GM23338 (cell line): ENCODE results near the gene THADA. TPM values are rescaled to one million over a fixed set of nuclear protein-coding genes. Genes with fewer than 3 reads are reported as not detected.

Experiments used
- ATAC-seq: fragments of 200-7000 bp; cut with Tn5 transposase; 3 replicates; pipeline ENCODE4 v1.9.1; 2020
- DNase-seq: peaks from one replicate; pipeline ENCODE4 v3.0.0-alpha.2; 2015; ENCODE audit warnings: low spot score
- H2AFZ ChIP-seq: fragments of 200-600 bp; sonication (generic); 2 replicates; pipeline ENCODE4 v1.8.0; 2016; ENCODE audit warnings: antibody characterized with exemption, mild to moderate bottlenecking, moderate library complexity
- H3F3A ChIP-seq: fragments of 200-600 bp; sonication (generic); replicated peaks from 2 replicates; pipeline ENCODE4 v1.8.0; 2017; ENCODE audit warnings: antibody characterized with exemption, mixed run types, low read depth
- H3K27ac ChIP-seq: fragments of 200-600 bp; sonication (generic); 2 replicates; pipeline ENCODE4 v1.6.1; 2016; ENCODE audit warnings: low read depth
- H3K27me3 ChIP-seq: fragments of 200-600 bp; sonication (generic); 2 replicates; pipeline ENCODE4 v1.8.0; 2016; ENCODE audit warnings: mild to moderate bottlenecking, mixed run types, moderate library complexity; ENCODE audit not compliant: insufficient read depth
- H3K36me3 ChIP-seq: fragments of 200-600 bp; sonication (generic); 2 replicates; pipeline ENCODE4 v1.8.0; 2016; ENCODE audit warnings: mild to moderate bottlenecking; ENCODE audit not compliant: insufficient read depth
- H3K4me1 ChIP-seq: fragments of 200-600 bp; sonication (generic); 2 replicates; pipeline ENCODE4 v1.8.0; 2016; ENCODE audit warnings: mild to moderate bottlenecking, moderate library complexity; ENCODE audit not compliant: insufficient read depth
- H3K4me2 ChIP-seq: fragments of 200-600 bp; sonication (generic); 2 replicates; pipeline ENCODE4 v1.7.1; 2017; ENCODE audit warnings: mixed run types
- H3K4me3 ChIP-seq: fragments of 200-600 bp; sonication (generic); 2 replicates; pipeline ENCODE4 v1.6.1; 2016; ENCODE audit warnings: mixed run types
- H3K79me2 ChIP-seq: fragments of 200-600 bp; sonication (generic); replicated peaks from 2 replicates; pipeline ENCODE4 v1.8.0; 2017; ENCODE audit warnings: mild to moderate bottlenecking; ENCODE audit not compliant: insufficient read depth
- H3K9me2 ChIP-seq: fragments of 200-600 bp; sonication (generic); 2 replicates; pipeline ENCODE4 v1.8.0; 2017; ENCODE audit not compliant: insufficient read depth
- H4K20me1 ChIP-seq: fragments of 200-600 bp; sonication (generic); replicated peaks from 2 replicates; pipeline ENCODE4 v1.8.0; 2017; ENCODE audit warnings: mild to moderate bottlenecking; ENCODE audit not compliant: insufficient read depth
- H3K27ac Mint-ChIP-seq: 2 replicates; pipeline ENCODE4 v1.8.0; 2020; ENCODE audit warnings: inconsistent platforms, mild to moderate bottlenecking, moderate library complexity, mixed read lengths
- H3K27me3 Mint-ChIP-seq: 3 replicates; pipeline ENCODE4 v1.8.0; 2022; ENCODE audit warnings: low read depth, mild to moderate bottlenecking, moderate library complexity, mixed read lengths, inconsistent platforms; ENCODE audit not compliant: insufficient read depth, poor library complexity
- H3K36me3 Mint-ChIP-seq: 3 replicates; pipeline ENCODE4 v1.8.0; 2021; ENCODE audit warnings: low read depth, mild to moderate bottlenecking, inconsistent platforms, moderate library complexity, mixed read lengths
- H3K4me1 Mint-ChIP-seq: 3 replicates; pipeline ENCODE4 v1.8.0; 2020; ENCODE audit warnings: mild to moderate bottlenecking, inconsistent platforms, mixed read lengths
- H3K4me3 Mint-ChIP-seq: 3 replicates; pipeline ENCODE4 v1.8.0; 2021; ENCODE audit warnings: moderate library complexity, mild to moderate bottlenecking, inconsistent platforms, mixed read lengths
- H3K9me3 Mint-ChIP-seq: 3 replicates; pipeline ENCODE4 v1.8.0; 2020; ENCODE audit warnings: moderate library complexity, mild to moderate bottlenecking, inconsistent platforms, mixed read lengths
- CREB1 ChIP-seq: fragments of 250-450 bp; sonication (Bioruptor Pico); IDR thresholded peaks from 2 replicates; pipeline ENCODE4 v1.5.0; 2020; ENCODE audit warnings: low read depth, mild to moderate bottlenecking, moderate library complexity
- ETS1 ChIP-seq: IDR thresholded peaks from 2 replicates; pipeline ENCODE4 v1.6.1; 2016; ENCODE audit warnings: antibody characterized with exemption
- EZH2 ChIP-seq: fragments of 200-600 bp; sonication (generic); IDR thresholded peaks from one replicate; pipeline ENCODE4 v1.8.0; 2017; ENCODE audit warnings: antibody characterized with exemption, mild to moderate bottlenecking, low read depth; ENCODE audit not compliant: unreplicated experiment
- EZH2phosphoT487 ChIP-seq: fragments of 200-600 bp; sonication (generic); IDR thresholded peaks from one replicate; pipeline ENCODE4 v1.8.1; 2018; ENCODE audit warnings: antibody characterized with exemption; ENCODE audit not compliant: unreplicated experiment
- JUNB ChIP-seq: IDR thresholded peaks from one replicate; pipeline ENCODE4 v1.6.1; 2016; ENCODE audit warnings: antibody characterized with exemption; ENCODE audit not compliant: unreplicated experiment
- REST ChIP-seq: IDR thresholded peaks from one replicate; pipeline ENCODE4 v1.6.1; 2018; ENCODE audit warnings: antibody characterized with exemption; ENCODE audit not compliant: unreplicated experiment
- STAT1 ChIP-seq: IDR thresholded peaks from one replicate; pipeline ENCODE4 v1.6.1; 2016; ENCODE audit warnings: antibody characterized with exemption; ENCODE audit not compliant: unreplicated experiment
- ZNF114 ChIP-seq: fragments of 250-450 bp; sonication (Bioruptor Pico); IDR thresholded peaks from 2 replicates; pipeline ENCODE4 v1.5.0; 2020; ENCODE audit warnings: mild to moderate bottlenecking, moderate library complexity
- ZNF331 ChIP-seq: fragments of 250-450 bp; sonication (Bioruptor Pico); IDR thresholded peaks from 2 replicates; pipeline ENCODE4 v1.5.0; 2020; ENCODE audit warnings: low read depth, mild to moderate bottlenecking, moderate library complexity
- ZNF462 ChIP-seq: fragments of 250-450 bp; sonication (Bioruptor Pico); IDR thresholded peaks from 2 replicates; pipeline ENCODE4 v1.5.0; 2020; ENCODE audit warnings: mild to moderate bottlenecking, moderate library complexity
- polyA plus RNA-seq: library from polyadenylated mRNA; unstranded; fragments of >200 nt; fragmentation: Nextera tagmentation; extraction: Ambion mirVana; gene quantifications from 2 replicates; pipeline ENCODE4 v1.2.1, GENCODE V29; 2016
- total RNA-seq: library from RNA; depleted of rRNA; stranded (reverse); fragments of >200 nt; shearing (Covaris generic); gene quantifications from 2 replicates; pipeline ENCODE4 v1.2.3, GENCODE V29; 2014

The THADA gene
- total and polyA plus RNA-seq, 2 experiments from 2014 or later, result 17.0 to 30.7 TPM

- Histone ChIP-seq H3F3A (no peaks in the 10 kb centered on the region), H2AFZ (no peak overlapping the region), H3K27me3 (no peaks in the 10 kb centered on the region), H3K27ac (no peak overlapping the region), H4K20me1 (no peaks in the 10 kb centered on the region), H3K4me3 (no peak overlapping the region), H3K9me2 (no peaks in the 10 kb centered on the region), H3K4me1 (no peaks in the 10 kb centered on the region), H3K79me2 (no peaks in the 10 kb centered on the region), H3K4me2 (no peak overlapping the region), H3K36me3 (no peaks in the 10 kb centered on the region)
- no peaks in the 10 kb centered on the region for H3K27me3 Mint-ChIP-seq
- H3K9me3 Mint-ChIP-seq, result no peaks in the 10 kb centered on the region
- H3K27ac Mint-ChIP-seq, result no peak overlapping the region
- no peaks in the 10 kb centered on the region for H3K36me3 Mint-ChIP-seq
- TF ChIP-seq EZH2, result no peak
- no peak for TF ChIP-seq ETS1
- TF ChIP-seq REST, result no peak
- TF ChIP-seq ZNF114 (CRISPR knock-in tag), result no peak
- H3K4me1 Mint-ChIP-seq, result peaks cover 26% of the 10 kb centered on the region
- DNase-seq (no peak), ATAC-seq (no peak)
- no peak overlapping the region for H3K4me3 Mint-ChIP-seq
These were observed 135.1 kb downstream of the THADA start for GRCh38 chr2:43460611-43461365.

DNA sequence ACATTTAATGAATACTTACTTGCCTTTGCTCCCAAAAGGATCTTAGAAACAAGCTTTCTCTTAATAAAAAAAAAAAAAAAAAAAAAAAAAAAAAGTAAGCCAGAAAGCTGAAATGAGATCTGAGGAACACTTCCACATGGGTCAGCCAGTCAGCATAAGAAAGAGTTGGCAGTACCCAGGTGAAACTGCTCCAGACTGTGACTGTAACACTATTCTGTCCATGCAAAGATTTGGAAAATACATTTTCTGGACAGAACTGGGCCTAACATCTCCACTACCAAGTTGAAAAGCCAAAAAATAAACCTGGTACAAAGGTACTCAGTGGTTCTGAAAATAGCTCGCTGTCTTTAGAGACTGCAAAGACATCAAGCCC is 135.7 kb downstream of the THADA start:
- H3K27ac ChIP-seq, result no peak overlapping the region
- H3K27me3 ChIP-seq, result no peaks in the 10 kb centered on the region
- H3K4me2 ChIP-seq, result no peak overlapping the region
- no peaks in the 10 kb centered on the region for H4K20me1 ChIP-seq
- H3K4me1 ChIP-seq, result no peaks in the 10 kb centered on the region
- Mint-ChIP-seq H3K36me3 (no peaks in the 10 kb centered on the region), H3K9me3 (no peaks in the 10 kb centered on the region), H3K27me3 (no peaks in the 10 kb centered on the region), H3K27ac (no peak overlapping the region), H3K4me3 (no peak overlapping the region), H3K4me1 (peaks cover 26% of the 10 kb centered on the region)
- no peaks in the 10 kb centered on the region for H3F3A ChIP-seq
- no peak overlapping the region for H2AFZ ChIP-seq
- no peaks in the 10 kb centered on the region for H3K9me2 ChIP-seq
- no peak for DNase-seq
- H3K36me3 ChIP-seq, result no peaks in the 10 kb centered on the region
- H3K4me3 ChIP-seq, result no peak overlapping the region
- no peak for ATAC-seq
- H3K79me2 ChIP-seq, result no peaks in the 10 kb centered on the region
- TF ChIP-seq EZH2phosphoT487 (no peak), ZNF462 (no peak), STAT1 (no peak), JUNB (no peak), ZNF331 (no peak), CREB1 (CRISPR knock-in tag) (no peak)
